Mesendoderm (in vitro differentiated cells): ENCODE results near the gene MDGA2.

Experiments used
- DNase-seq: peaks from one replicate; pipeline ENCODE4 v3.0.0; 2013
- H2AK5ac ChIP-seq: 2 replicates; pipeline ENCODE4 v1.6.1; 2013; ENCODE audit warnings: low read length, inconsistent platforms
- H2BK120ac ChIP-seq: 2 replicates; pipeline ENCODE4 v1.6.1; 2013; ENCODE audit warnings: low read depth, mild to moderate bottlenecking, low read length, moderate library complexity, mixed read lengths
- H2BK15ac ChIP-seq: replicated peaks from 2 replicates; pipeline ENCODE4 v1.6.1; 2013; ENCODE audit warnings: low read depth, mild to moderate bottlenecking, moderate library complexity
- H2BK5ac ChIP-seq: 2 replicates; pipeline ENCODE4 v1.6.1; 2013; ENCODE audit warnings: low read length, inconsistent platforms
- H3K18ac ChIP-seq: 2 replicates; pipeline ENCODE4 v1.6.1; 2013; ENCODE audit warnings: mild to moderate bottlenecking, low read length, mixed read lengths
- H3K23ac ChIP-seq: one replicate; pipeline ENCODE4 v1.6.1; 2013; ENCODE audit warnings: low read length
- H3K27ac ChIP-seq: 2 replicates; pipeline ENCODE4 v1.5.1; 2013; ENCODE audit warnings: low read depth, mild to moderate bottlenecking, inconsistent platforms, low read length, moderate library complexity
- H3K27me3 ChIP-seq: 2 replicates; pipeline ENCODE4 v1.6.1; 2013; ENCODE audit warnings: low read length, control low read depth, mild to moderate bottlenecking, inconsistent platforms; ENCODE audit not compliant: insufficient read depth, poor library complexity
- H3K36me3 ChIP-seq: 2 replicates; pipeline ENCODE4 v1.6.1; 2013; ENCODE audit warnings: low read length, inconsistent platforms; ENCODE audit not compliant: control insufficient read depth, insufficient read depth
- H3K4ac ChIP-seq: one replicate; pipeline ENCODE4 v1.6.1; 2013; ENCODE audit warnings: low read depth, mild to moderate bottlenecking, low read length, moderate library complexity
- H3K4me1 ChIP-seq: 2 replicates; pipeline ENCODE4 v1.6.1; 2013; ENCODE audit warnings: low read depth, low read length, inconsistent platforms; ENCODE audit not compliant: control insufficient read depth
- H3K4me2 ChIP-seq: 2 replicates; pipeline ENCODE4 v1.6.1; 2013; ENCODE audit warnings: low read length
- H3K4me3 ChIP-seq: 2 replicates; pipeline ENCODE4 v1.5.1; 2013; ENCODE audit warnings: mild to moderate bottlenecking, low read length
- H3K56ac ChIP-seq: one replicate; pipeline ENCODE4 v1.6.1; 2013; ENCODE audit warnings: low read length
- H3K79me1 ChIP-seq: 2 replicates; pipeline ENCODE4 v1.6.1; 2013; ENCODE audit warnings: low read length, inconsistent platforms
- H3K79me2 ChIP-seq: 2 replicates; pipeline ENCODE4 v1.6.1; 2013; ENCODE audit warnings: mild to moderate bottlenecking, low read length; ENCODE audit not compliant: control insufficient read depth, insufficient read depth
- H3K9ac ChIP-seq: 2 replicates; pipeline ENCODE4 v1.6.1; 2013; ENCODE audit warnings: low read length, inconsistent platforms
- H4K5ac ChIP-seq: one replicate; pipeline ENCODE4 v1.6.1; 2013; ENCODE audit warnings: low read length
- H4K8ac ChIP-seq: one replicate; pipeline ENCODE4 v1.6.1; 2013; ENCODE audit warnings: low read depth, mild to moderate bottlenecking, control low read depth, low read length, moderate library complexity
- WGBS: extraction: QIAGEN DNeasy Blood & Tissue Kit; methylation state at CpG from one replicate; pipeline ENCODE4 v1.1.7; 2013; ENCODE audit warnings: low lambda C conversion rate, missing lambda C conversion rate; ENCODE audit not compliant: insufficient coverage; ENCODE audit errors: extremely low coverage; 5-methylcytosine and 5-hydroxymethylcytosine counted together

MDGA2 gene

GRCh38 chr14:47438650-47439140 is 236.7 kb downstream of the MDGA2 start:
- no peak overlapping the region for H2BK120ac ChIP-seq
- H3K36me3 ChIP-seq, result no peaks in the 10 kb centered on the region
- DNase-seq, result peak; percentile 74
- no peaks in the 10 kb centered on the region for H3K79me1 ChIP-seq
- H3K23ac ChIP-seq, result no peak overlapping the region
- H3K56ac ChIP-seq, result peak overlapping the region; percentile 10
- H3K27ac ChIP-seq, result peak overlapping the region; percentile 36
- no peak overlapping the region for H3K4me2 ChIP-seq
- no peak overlapping the region for H3K18ac ChIP-seq
- H3K4ac ChIP-seq, result no peak overlapping the region
- H2BK15ac ChIP-seq, result no peak overlapping the region
- H3K4me1 ChIP-seq, result peaks cover 2% of the 10 kb centered on the region
- no peaks in the 10 kb centered on the region for H3K79me2 ChIP-seq
- no peaks in the 10 kb centered on the region for H3K27me3 ChIP-seq
- H4K8ac ChIP-seq, result no peak overlapping the region
- no peak overlapping the region for H4K5ac ChIP-seq
- no CpG with 5 or more reads among the region's 1 CpG for WGBS
- no peak overlapping the region for H3K9ac ChIP-seq
- no peak overlapping the region for H2AK5ac ChIP-seq
- H2BK5ac ChIP-seq, result no peak overlapping the region
- H3K4me3 ChIP-seq, result no peak overlapping the region

DNA sequence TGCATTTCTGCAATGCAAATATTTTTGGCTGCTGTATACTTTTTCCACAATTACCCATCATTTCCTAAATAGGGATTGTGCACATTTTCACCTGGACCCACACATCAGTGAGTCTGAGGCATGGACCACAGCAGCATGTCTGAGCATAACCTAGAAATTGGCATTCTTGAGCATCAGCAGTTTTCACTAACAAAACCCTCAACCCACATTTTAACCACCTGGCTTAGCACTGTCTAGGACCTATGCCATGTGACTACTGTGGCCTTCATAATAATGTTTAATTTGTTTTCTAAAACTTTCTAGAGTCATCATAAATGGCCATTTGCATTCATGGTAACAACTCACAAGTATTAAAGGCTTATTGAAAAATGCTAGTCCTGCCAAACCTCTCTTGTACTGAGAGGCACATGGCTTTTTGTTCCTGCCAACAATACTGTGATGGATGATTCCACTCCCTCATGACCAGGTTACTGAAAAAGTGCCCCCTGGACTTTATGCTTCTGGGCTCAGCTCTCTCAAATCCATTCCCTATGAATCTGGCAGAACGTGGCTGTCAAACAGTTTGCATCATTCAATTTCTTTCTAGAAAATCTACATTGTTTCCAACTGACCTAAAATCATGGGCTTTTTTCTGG is 240.0 kb downstream of the MDGA2 start:
- H3K79me1 ChIP-seq, result no peaks in the 10 kb centered on the region
- no peaks in the 10 kb centered on the region for H3K27me3 ChIP-seq
- no peaks in the 10 kb centered on the region for H3K36me3 ChIP-seq
- no peak overlapping the region for H3K4me2 ChIP-seq
- no peak overlapping the region for H3K9ac ChIP-seq
- no peak overlapping the region for H2AK5ac ChIP-seq
- H3K23ac ChIP-seq, result no peak overlapping the region
- no peaks in the 10 kb centered on the region for H3K79me2 ChIP-seq
- DNase-seq, result no peak
- no peak overlapping the region for H2BK15ac ChIP-seq
- no peak overlapping the region for H4K5ac ChIP-seq
- H3K4me1 ChIP-seq, result peaks cover 2% of the 10 kb centered on the region
- no CpG with 5 or more reads among the region's 1 CpG for WGBS
- H3K4me3 ChIP-seq, result no peak overlapping the region
- no peak overlapping the region for H4K8ac ChIP-seq
- no peak overlapping the region for H2BK5ac ChIP-seq
- H2BK120ac ChIP-seq, result no peak overlapping the region
- H3K4ac ChIP-seq, result no peak overlapping the region
- no peak overlapping the region for H3K56ac ChIP-seq
- no peak overlapping the region for H3K27ac ChIP-seq
- peak overlapping the region; percentile 55 for H3K18ac ChIP-seq

- DNase-seq, result no peak
- H3K36me3 ChIP-seq, result no peaks in the 10 kb centered on the region
- H3K4me3 ChIP-seq, result no peak overlapping the region
- no peak overlapping the region for H2BK120ac ChIP-seq
- H2BK5ac ChIP-seq, result no peak overlapping the region
- H4K8ac ChIP-seq, result no peak overlapping the region
- H3K18ac ChIP-seq, result no peak overlapping the region
- no peaks in the 10 kb centered on the region for H3K27me3 ChIP-seq
- no peak overlapping the region for H3K27ac ChIP-seq
- no peaks in the 10 kb centered on the region for H3K4me1 ChIP-seq
- H4K5ac ChIP-seq, result no peak overlapping the region
- H3K56ac ChIP-seq, result no peak overlapping the region
- no peak overlapping the region for H2BK15ac ChIP-seq
- no CpG with 5 or more reads among the region's 2 CpGs for WGBS
- no peak overlapping the region for H3K4me2 ChIP-seq
- H3K79me1 ChIP-seq, result no peaks in the 10 kb centered on the region
- H3K23ac ChIP-seq, result no peak overlapping the region
- no peak overlapping the region for H3K4ac ChIP-seq
- no peak overlapping the region for H3K9ac ChIP-seq
- no peak overlapping the region for H2AK5ac ChIP-seq
- no peaks in the 10 kb centered on the region for H3K79me2 ChIP-seq
Measured at GRCh38 chr14:47427629-47428028, 247.8 kb downstream of the MDGA2 start.

GRCh38 chr14:47425302-47425701 is 250.1 kb downstream of the MDGA2 start:
- no peaks in the 10 kb centered on the region for H3K36me3 ChIP-seq
- WGBS, result no CpG with 5 or more reads among the region's 4 CpGs
- no peak overlapping the region for H3K23ac ChIP-seq
- H3K27me3 ChIP-seq, result no peaks in the 10 kb centered on the region
- H2BK15ac ChIP-seq, result no peak overlapping the region
- no peak overlapping the region for H3K4me3 ChIP-seq
- H4K8ac ChIP-seq, result no peak overlapping the region
- H2AK5ac ChIP-seq, result no peak overlapping the region
- no peak overlapping the region for H2BK5ac ChIP-seq
- H3K56ac ChIP-seq, result no peak overlapping the region
- H3K18ac ChIP-seq, result no peak overlapping the region
- H4K5ac ChIP-seq, result no peak overlapping the region
- no peak for DNase-seq
- no peak overlapping the region for H3K27ac ChIP-seq
- no peak overlapping the region for H3K9ac ChIP-seq
- no peak overlapping the region for H3K4me2 ChIP-seq
- no peak overlapping the region for H3K4ac ChIP-seq
- no peaks in the 10 kb centered on the region for H3K4me1 ChIP-seq
- H3K79me1 ChIP-seq, result no peaks in the 10 kb centered on the region
- no peaks in the 10 kb centered on the region for H3K79me2 ChIP-seq
- no peak overlapping the region for H2BK120ac ChIP-seq

DNA sequence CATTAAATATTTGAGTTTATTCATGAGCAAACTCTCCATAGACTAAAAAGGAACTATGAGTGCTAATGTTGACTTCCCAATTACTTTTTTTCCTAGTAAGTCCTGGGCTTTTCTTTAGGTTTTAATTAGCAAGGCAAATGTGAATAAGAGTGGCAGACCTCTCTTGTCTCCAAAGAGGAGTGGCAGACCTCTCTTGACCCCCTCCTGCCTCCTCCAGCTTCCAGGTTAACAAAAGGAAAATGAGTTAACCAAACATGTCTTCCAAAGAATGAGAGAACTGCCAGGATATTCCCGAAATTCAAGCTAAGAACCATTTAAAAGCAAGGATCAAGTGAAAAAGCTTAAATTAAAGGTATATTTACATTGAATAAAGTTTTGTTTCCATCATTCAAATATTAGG is 253.2 kb downstream of the MDGA2 start:
- Histone ChIP-seq H3K27me3 (no peaks in the 10 kb centered on the region), H3K56ac (no peak overlapping the region), H3K4me3 (no peak overlapping the region), H4K5ac (no peak overlapping the region), H3K27ac (no peak overlapping the region), H2BK120ac (no peak overlapping the region), H3K18ac (no peak overlapping the region), H3K23ac (no peak overlapping the region), H2AK5ac (no peak overlapping the region), H2BK15ac (no peak overlapping the region), H3K36me3 (no peaks in the 10 kb centered on the region), H3K4ac (no peak overlapping the region), H4K8ac (no peak overlapping the region), H2BK5ac (no peak overlapping the region), H3K79me2 (no peaks in the 10 kb centered on the region), H3K9ac (no peak overlapping the region), H3K4me2 (no peak overlapping the region), H3K4me1 (no peaks in the 10 kb centered on the region), H3K79me1 (no peaks in the 10 kb centered on the region)
- WGBS, result no CpG with 5 or more reads among the region's 1 CpG
- DNase-seq, result peak; percentile 22

DNA sequence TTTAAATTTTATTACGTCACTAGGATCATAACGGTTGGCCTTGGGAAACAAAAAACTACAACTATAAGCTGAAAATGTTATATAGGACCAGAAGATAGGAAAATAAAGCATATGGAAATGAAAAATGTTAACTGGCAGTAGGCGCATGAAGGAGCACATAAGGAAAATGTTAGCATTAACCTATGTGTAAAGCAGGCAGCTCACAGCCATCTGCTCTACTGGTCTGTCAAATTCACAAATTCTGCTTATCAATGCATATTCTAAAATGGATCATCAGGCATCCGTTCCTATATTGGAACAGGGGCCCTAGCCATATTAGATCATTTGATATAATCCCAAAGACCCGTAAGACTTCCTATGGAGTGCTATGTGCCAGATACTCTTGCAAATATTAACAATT is 263.9 kb downstream of the MDGA2 start:
- no peak overlapping the region for H4K8ac ChIP-seq
- no peaks in the 10 kb centered on the region for H3K36me3 ChIP-seq
- H2BK5ac ChIP-seq, result no peak overlapping the region
- no peaks in the 10 kb centered on the region for H3K4me1 ChIP-seq
- no peak overlapping the region for H4K5ac ChIP-seq
- H3K27ac ChIP-seq, result no peak overlapping the region
- H3K9ac ChIP-seq, result no peak overlapping the region
- H3K18ac ChIP-seq, result no peak overlapping the region
- H3K27me3 ChIP-seq, result no peaks in the 10 kb centered on the region
- H3K79me1 ChIP-seq, result no peaks in the 10 kb centered on the region
- no peak overlapping the region for H3K4ac ChIP-seq
- H3K4me2 ChIP-seq, result no peak overlapping the region
- H2AK5ac ChIP-seq, result no peak overlapping the region
- no peak overlapping the region for H3K23ac ChIP-seq
- no peak for DNase-seq
- H3K79me2 ChIP-seq, result no peaks in the 10 kb centered on the region
- WGBS, result no CpG with 5 or more reads among the region's 5 CpGs
- H3K4me3 ChIP-seq, result no peak overlapping the region
- H2BK120ac ChIP-seq, result no peak overlapping the region
- H3K56ac ChIP-seq, result no peak overlapping the region
- H2BK15ac ChIP-seq, result no peak overlapping the region
